Stimulated activated naive CD4-positive, alpha-beta T cell (primary cell): ENCODE data around the gene CDC25A.
A peak's percentile ranks its signal among the peaks of the same experiment; 100 is the strongest.
"Not testable (repeated sequence)": the region's sequence is repeated elsewhere in the genome, so short reads cannot be mapped to it uniquely, and the experiment has no call there.

Experiments used
- DNase-seq, 6 experiments: peaks; one replicate each; lab custom pipeline; 2025; lab: John Stamatoyannopoulos, UW

Gene CDC25A

GRCh38 chr3:48188266-48189201 is at the start of gene CDC25A:
Gene CDC25A, minus strand, starts transcription at chr3:48188417. Its CDS starts 470 bp downstream, at chr3:48187947.
- peak; percentile 79 to 92 (median 88) for DNase-seq

GRCh38 chr3:48236531-48236930 is 48.3 kb upstream of the CDC25A start:
- DNase-seq: no peak

DNA sequence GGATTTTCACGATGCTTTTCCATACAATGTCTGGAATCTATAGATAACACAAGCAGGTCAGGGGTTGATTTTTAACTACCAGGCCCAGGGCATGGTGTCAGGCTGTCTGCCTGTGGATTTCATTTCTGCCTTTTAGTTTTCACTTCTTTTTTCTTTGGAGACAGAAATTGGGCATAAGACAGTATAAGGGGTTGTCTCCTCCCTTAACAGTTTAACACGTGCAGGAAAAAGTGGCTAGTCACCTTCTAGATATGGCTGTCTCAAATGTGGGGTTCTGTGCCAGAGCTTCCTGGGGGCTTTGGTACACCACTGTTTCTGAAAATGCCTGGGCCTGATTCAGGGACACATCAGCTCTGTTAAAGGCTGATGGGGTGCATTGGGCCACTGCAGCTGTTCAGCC is 45.3 kb upstream of the CDC25A start:
- no peak for DNase-seq

DNA sequence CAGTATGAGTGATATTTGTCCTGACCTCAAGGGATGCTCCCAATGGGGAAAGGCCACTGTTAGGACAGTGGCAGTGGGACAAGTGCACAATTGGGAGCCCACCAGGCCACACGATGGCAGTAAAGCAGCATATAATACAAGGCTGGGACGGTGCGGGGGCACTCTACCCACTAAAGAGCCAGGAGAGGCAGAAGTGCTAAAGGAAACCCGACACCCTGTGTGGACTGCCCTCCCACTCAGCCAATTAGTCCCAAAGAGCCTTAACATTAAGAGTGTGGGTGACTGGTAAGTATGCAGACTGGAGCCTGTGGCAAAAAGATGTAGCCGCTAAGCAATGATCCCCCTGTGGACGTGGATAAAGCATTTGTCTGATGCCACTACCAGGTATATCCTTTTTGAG is 44.5 kb upstream of the CDC25A start:
- DNase-seq: peak; percentile 10 to 50 (median 22)

- DNase-seq: no peak
These were observed 44.0 kb upstream of the CDC25A start for GRCh38 chr3:48232232-48232631.

- DNase-seq: no peak
These were observed 38.7 kb upstream of the CDC25A start for GRCh38 chr3:48226939-48227338.

GRCh38 chr3:48225587-48225986 is 37.4 kb upstream of the CDC25A start:
- no peak for DNase-seq

DNA sequence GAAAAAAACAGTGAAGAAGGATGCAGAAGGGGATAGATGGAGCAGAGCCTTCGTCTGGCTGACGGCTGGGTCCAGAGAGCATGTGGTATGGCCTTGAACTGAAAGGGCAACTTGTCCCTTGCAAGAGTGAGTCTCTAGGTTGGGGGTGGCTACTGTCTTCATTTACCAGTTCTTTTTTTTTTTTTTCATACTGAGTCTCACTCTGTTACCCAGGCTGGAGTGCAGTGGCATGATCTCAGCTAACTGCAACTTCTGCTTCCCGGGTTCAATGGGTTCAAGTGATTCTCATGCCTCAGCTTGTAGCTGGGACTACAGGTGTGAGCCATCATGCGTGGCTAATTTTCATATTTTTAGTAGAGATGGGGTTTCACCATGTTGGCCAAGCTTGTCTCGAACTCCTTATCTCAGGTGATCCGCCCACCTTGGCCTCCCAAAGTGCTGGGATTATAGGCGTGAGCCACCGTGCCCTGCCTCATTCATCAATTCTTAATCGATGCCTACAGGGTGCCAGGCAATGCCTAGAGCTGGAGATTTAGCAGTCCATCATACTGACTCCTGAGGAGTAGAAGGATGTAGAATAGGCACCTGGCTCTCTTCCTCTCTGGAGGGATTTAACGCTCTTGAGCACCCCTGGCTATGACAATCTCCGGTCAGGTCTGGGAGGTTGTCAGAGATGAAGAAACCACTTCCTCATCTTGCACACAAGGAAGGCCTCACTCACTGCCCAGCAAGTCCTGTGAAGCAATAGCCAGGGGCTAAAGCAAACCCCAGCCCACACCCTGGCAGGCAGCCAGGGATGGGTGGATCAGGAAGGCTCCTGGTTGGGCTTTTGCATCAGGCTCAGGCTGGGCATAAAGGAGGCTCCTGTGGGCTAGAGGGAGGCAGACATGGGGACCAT is 34.6 kb upstream of the CDC25A start, which contains the start of gene CAMP:
Gene CAMP (plus strand): TSS at position 880 of the 898 bp plus-strand sequence. CDS start 17 bp downstream, at position 897.
- DNase-seq: no peak

DNA sequence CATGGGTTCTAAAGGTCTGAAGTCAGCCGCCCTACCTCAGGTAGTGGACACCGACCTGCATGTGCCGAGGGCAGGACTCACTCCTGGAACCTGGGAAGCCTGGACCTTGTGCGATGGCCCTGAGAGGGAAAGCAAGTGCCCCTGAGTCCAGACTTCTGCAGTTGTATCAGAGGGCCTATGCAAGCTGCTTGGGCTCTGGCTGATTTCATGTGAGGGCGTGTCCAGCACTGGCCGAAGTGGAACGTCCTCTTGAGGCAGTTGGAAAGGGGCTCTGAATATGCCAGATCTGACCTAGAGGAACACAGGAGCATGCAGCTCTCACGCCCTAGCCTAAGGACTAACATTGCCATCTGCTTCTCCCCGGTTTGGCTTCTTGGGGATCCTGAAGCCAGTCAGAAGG is 32.5 kb upstream of the CDC25A start:
- no peak for DNase-seq

DNA sequence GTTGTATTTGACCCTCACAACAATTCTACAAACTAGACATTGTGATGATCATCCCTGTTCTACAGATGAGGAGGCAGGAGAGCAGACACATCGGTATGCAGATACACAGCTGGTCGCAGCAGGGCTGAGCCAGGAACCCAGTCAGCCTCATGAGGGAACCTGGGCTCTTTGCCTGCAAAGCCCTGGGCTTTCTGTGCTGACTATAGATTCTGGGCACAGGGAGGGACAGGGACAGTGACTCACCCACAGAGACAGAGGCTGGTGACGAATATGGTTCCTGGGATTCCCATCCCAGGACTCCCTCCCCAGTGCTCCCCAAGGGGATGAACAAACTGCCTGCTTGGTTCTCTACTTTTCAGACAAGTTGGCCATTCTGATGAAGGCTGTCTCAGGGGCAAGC is 31.3 kb upstream of the CDC25A start:
- no peak for DNase-seq

DNA sequence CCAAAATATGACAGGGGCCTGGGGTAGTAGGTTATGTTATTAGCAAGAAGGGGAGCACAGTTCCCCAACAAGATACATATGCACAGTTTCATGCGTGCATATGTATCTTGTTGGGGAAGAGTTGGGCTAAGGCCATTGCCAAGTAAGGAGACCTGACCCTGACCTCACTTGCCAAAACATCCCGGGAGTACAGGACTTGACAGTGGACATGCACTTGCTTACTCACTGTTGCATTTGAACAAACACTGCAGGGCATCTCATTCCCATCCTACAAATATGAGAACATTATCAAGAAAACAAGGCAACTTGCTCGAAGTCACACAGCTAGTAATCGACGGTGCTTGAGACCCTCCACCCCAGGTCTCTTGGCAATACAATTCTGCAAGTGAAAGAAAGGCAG is 30.3 kb upstream of the CDC25A start:
- no peak for DNase-seq

DNA sequence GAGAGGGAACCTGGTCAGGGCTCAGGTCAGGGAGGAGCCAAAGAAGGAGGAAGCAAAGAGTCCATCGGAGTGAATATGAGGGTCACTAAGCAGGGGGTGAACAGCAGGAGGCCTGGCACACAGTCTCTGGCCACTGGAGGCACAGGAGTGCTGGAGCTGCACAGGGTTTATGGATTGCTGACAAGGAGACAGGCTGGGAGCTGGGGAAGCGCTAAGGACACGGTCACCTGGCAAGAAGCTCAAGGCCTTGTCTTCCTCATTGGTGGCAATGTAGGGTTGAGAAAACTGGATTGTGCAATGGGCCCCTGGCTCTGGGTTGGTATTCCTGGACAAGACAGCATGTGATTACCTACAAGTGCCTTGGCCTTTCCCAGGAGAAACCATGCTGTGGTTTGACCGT is 29.2 kb upstream of the CDC25A start:
- no peak for DNase-seq

- no peak for DNase-seq
These were observed 27.7 kb upstream of the CDC25A start for GRCh38 chr3:48215876-48216275.

DNA sequence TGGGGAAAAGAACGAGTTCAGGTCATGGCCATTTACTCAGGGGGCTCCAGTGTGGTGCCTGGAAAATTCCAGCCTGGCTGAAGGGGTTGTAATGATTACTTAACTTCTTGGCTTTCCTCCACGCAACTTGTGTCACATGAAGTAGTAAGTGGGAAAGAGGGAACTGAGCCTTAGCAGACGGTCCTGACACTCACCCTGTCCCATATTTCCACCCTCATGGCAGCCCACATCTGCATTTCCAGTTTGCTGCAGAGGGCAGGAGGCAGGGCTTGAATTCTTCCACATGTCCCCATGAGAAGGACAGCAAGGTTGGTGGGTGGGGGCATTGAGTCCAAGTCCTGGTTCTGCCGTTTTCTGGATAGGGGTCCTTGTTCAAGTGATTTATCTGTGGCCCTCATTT is 27.2 kb upstream of the CDC25A start:
- no peak for DNase-seq

DNA sequence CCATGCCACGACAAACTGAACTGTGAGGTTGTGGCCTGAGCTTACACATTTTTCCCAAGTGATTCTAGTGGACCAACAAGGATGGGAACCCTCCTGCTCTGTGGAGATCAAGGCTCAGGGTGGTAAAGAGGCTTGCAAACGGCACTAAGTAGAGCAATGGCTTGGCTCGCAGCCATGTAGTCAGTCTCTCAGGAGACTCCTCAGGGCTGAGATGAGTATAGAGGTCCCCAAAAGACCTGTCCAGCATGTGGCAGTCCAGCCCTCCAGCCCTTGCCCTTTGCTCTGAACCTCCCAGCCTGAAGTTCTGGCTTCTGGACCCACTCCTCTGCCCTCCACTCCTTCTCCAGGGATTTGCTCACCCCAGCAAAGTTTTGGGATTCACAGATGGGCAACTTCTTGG is 26.8 kb upstream of the CDC25A start:
- DNase-seq: no peak

DNA sequence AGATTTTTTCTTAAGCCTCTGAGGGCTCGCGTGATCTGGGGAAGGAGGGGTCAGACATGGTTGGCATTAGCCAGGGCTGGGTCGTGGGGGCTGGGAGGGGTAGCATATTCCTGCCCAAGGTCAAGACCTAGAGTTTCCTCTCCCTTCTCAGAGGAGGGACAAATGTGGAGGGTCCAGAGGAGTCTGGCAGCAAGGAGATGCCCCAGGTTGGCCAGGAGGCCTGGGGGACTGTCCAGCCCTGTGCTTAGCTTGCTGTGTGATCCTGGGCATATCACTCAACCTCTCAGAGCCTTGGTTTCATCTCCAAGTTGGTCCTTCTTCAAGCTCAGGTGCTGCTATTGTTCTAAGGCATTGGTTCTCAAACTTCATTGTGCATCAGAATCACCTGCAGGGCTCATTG is 26.0 kb upstream of the CDC25A start:
- no peak for DNase-seq

DNA sequence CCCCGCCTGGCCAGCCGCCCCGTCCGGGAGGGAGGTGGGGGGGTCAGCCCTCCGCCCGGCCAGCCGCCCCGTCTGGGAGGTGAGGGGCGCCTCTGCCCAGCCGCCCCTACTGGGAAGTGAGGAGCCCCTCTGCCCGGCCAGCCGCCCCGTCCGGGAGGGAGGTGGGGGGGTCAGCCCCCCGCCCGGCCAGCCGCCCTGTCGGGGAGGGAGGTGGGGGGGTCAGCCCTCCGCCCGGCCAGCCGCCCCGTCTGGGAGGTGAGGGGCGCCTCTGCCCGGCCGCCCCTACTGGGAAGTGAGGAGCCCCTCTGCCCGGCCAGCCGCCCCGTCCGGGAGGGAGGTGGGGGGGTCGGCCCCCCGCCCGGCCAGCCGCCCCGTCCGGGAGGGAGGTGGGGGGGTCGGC is 23.6 kb upstream of the CDC25A start:
- DNase-seq: not testable (repeated sequence)

- DNase-seq: not testable (repeated sequence)
These were observed 22.3 kb upstream of the CDC25A start for GRCh38 chr3:48210534-48210933.

DNA sequence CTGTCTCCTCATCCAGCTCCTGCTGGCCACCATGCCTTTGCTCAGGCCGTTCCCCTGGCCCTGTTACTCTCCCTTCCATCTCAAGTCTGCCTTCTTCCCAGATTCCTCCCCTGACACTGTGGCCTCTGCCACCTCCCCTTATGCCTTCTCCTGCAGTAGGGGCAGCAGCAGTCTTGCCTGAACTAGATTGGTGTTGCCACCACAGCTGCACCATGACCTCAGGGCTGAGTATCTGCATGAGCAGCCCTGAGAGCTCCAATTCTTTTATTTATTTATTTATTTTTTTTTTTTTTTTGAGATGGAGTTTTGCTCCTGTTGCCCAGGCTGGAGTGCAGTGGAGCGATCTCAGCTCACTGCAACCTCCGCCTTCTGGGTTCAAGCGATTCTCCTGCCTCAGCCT is 21.2 kb upstream of the CDC25A start:
- no peak for DNase-seq

DNA sequence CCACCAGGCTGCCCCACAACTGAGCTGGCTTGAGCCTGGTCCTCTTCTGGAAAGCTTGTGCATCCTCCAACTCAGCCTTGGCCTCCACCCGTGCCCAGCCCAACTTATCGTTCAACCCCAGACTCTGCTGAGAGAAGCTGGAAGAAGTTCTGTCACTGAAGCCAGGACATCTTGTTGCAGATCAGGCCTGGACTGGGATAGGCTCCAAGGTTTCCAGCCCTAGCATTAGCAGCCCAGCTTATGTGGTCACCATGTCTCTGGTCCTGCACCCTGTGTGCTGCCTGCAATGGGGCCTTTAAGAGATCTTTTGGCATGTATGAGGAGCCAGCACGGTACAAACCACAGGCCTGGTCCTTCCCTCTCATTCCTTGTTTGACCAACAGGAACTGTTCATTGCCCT is 19.9 kb upstream of the CDC25A start:
- DNase-seq: no peak

DNA sequence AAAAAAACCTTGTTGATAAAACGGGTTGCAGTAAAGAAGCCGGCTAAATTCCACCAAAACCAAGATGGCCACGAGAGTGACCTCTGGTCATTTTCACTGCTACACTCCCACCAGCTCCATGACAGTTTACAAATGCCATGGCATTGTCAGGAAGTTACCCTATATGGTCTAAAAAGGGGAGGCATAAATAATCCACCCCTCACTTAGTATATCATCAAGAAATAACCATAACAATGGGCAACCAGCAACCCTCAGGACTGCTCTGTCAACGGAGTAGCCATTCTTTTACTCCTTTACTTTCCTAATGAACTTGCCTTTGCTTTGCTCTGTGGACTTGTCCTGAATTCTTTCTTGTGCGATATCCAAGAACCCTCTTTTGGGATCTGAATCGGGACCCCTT is 14.4 kb upstream of the CDC25A start:
- DNase-seq: no peak

DNA sequence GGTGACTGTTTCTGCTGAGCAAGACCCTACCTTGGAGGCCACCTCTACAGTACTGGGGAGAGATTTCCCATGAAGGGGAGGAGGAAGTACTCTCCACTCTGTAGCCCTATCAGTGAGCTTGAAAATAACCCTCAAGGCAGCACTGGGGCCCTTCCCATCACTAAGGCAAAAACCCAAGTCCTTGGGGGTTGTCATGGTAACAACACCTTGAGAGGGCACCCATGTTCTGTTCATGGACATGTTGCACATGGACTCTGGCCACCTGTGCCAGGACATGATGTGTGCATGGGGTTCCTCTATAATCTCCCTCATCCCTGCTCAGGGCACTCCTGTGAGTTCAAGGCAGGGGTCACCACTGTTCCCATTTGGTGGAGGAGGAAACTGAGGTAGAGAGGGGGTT is 10.9 kb upstream of the CDC25A start:
- no peak for DNase-seq

DNA sequence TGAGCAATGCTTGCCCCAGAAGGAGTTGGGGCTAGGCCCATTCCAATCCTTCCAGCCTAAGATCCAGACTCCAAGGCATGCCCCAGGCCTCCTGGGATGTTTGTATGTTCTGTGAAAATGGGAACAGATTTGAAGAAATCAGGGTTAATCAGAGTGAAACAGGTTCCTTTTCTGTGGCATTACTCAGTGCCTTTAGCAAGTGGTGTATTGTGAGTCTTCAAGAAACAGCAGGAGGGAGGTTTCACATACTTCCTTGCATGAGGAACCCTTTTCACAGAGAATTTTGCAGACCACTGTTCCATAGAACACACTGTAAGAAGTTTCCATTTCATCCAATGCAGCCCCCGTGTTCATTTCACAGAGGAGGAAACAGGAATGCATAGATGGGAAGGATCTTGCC is 8.4 kb upstream of the CDC25A start:
- no peak for DNase-seq
